ENCODE measurements around the gene USP19.

DNA sequence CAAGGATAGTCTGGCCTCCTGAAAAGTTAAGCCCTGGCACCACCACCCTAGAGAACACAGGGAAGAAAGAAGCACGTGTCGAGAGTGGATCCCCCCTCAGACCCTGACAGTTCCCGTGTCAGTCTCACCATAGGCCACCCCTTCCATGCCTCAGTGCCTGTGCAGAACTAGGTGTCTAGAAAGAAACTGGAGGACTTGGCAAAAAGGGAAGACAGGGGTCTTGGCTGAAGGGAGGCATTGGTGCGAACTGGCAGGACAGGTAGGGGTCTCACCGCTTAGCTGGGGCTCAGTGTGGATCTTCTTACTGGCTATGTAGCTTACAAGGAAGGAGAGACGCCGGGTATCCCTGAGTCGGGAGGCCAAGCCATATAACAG is 16.6 kb downstream of the USP19 start:
- no peak for TF ChIP-seq YY1 (IDR thresholded peaks at IDR 0.05; ENCODE audit: insufficient read depth, insufficient read length)
- no peak for TF ChIP-seq ZNF274 (IDR thresholded peaks at IDR 0.05; ENCODE audit: low read depth, low read length)
